BE2C (cell line): ENCODE data around the gene MGAT5.

Source experiments
- DNase-seq: peaks from one replicate; pipeline ENCODE4 v3.0.0-alpha.2; 2020
- H3K27me3 ChIP-seq: fragments of 250-450 bp; sonication (Bioruptor Pico); 2 replicates; pipeline ENCODE4 v1.5.1; 2020; ENCODE audit warnings: mild to moderate bottlenecking
- H3K36me3 ChIP-seq: fragments of 250-450 bp; sonication (Bioruptor Pico); 2 replicates; pipeline ENCODE4 v1.5.1; 2020; ENCODE audit warnings: mild to moderate bottlenecking
- H3K4me1 ChIP-seq: fragments of 250-450 bp; sonication (Bioruptor Pico); 2 replicates; pipeline ENCODE4 v1.5.1; 2020
- H3K4me3 ChIP-seq: 2 replicates; pipeline ENCODE4 v1.5.1; 2011; ENCODE audit warnings: low read depth, low read length
- H3K9me3 ChIP-seq: fragments of 250-450 bp; sonication (Bioruptor Pico); 2 replicates; pipeline ENCODE4 v1.5.1; 2020
- CTCF ChIP-seq: IDR thresholded peaks from 2 replicates; pipeline ENCODE4 v1.5.1; 2012; ENCODE audit warnings: mild to moderate bottlenecking, low read depth, low read length

MGAT5 gene

GRCh38 chr2:134310107-134311079 lies 56.5 kb downstream of the MGAT5 start:
- H3K4me3 ChIP-seq: no peak overlapping the region
- H3K9me3 ChIP-seq: no peaks in the 10 kb centered on the region
- H3K36me3 ChIP-seq: no peaks in the 10 kb centered on the region
- peaks cover 15% of the 10 kb centered on the region; the same call in 1 of the 2 replicates for H3K4me1 ChIP-seq
- H3K27me3 ChIP-seq: no peaks in the 10 kb centered on the region
- no peak for TF ChIP-seq CTCF
- peak; percentile 44 for DNase-seq

GRCh38 chr2:134312482-134312881 lies 58.6 kb downstream of the MGAT5 start:
- no peak for TF ChIP-seq CTCF
- no peaks in the 10 kb centered on the region for H3K9me3 ChIP-seq
- no peak for DNase-seq
- H3K4me3 ChIP-seq: no peak overlapping the region
- H3K4me1 ChIP-seq: peaks cover 15% of the 10 kb centered on the region; the same call in 1 of the 2 replicates
- H3K27me3 ChIP-seq: no peaks in the 10 kb centered on the region
- no peaks in the 10 kb centered on the region for H3K36me3 ChIP-seq

DNA sequence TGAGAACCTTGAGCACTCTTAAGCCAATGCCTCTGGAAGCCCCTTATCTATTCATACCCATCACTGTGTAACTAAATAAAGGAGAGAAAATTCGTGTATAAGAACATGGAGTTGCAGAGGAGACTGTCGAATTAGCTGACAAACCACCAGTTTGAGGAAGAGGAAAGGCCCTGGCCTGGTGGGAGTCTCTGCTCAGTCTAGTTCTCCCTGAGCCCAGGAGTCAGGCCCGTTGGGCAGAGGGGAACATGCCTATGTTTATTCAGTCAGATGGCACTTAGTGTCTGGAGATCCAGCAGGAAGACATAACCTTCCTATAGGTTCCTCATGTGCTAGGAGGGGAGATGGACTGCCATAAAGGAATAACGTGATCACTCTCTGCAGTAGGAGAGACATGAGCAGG lies 60.3 kb downstream of the MGAT5 start:
- no peak for TF ChIP-seq CTCF
- H3K4me3 ChIP-seq: no peak overlapping the region
- no peaks in the 10 kb centered on the region for H3K9me3 ChIP-seq
- H3K27me3 ChIP-seq: no peaks in the 10 kb centered on the region
- H3K36me3 ChIP-seq: no peaks in the 10 kb centered on the region
- H3K4me1 ChIP-seq: peaks cover 15% of the 10 kb centered on the region; the same call in 1 of the 2 replicates
- no peak for DNase-seq

DNA sequence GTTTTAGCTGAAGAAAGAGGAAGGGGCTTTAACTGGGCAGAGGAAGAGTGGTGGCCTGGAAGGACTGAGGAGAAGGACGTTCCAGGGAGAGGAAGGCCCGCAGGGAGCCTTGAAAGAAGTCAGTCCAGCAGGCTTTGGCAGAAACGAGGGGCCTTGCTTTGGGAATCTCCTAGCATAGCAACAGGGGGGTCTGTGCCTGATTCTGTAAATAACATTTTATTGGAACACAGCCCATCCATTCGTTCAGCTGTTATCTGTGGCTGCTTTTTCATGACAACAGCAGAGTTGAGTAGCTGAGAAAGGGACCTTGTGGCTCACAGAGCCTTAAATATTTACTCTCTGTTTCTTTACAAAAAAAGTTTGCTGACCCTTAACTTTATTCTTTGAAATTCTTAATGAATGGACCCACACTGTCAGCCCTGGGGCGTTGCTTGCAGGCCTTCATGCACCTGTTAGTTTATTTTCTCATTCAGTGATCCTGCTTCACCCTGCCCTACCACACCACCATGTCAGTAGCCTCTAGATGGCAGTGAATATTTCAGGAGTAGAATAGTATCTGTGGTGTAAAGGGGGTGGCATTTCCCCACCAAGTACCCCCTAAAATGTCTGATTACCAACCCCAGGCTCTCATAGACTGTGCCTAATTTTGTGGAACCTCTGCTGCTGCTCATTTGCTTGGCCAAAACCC lies 61.0 kb downstream of the MGAT5 start:
- Histone ChIP-seq H3K4me1 (peaks cover 15% of the 10 kb centered on the region; the same call in 1 of the 2 replicates), H3K9me3 (no peaks in the 10 kb centered on the region), H3K4me3 (no peak overlapping the region), H3K27me3 (no peaks in the 10 kb centered on the region), H3K36me3 (no peaks in the 10 kb centered on the region)
- peak; percentile 14 for TF ChIP-seq CTCF
- no peak for DNase-seq

GRCh38 chr2:134315471-134315870 lies 61.6 kb downstream of the MGAT5 start:
- Histone ChIP-seq H3K4me1 (peaks cover 11% of the 10 kb centered on the region; the same call in 1 of the 2 replicates), H3K9me3 (no peaks in the 10 kb centered on the region), H3K27me3 (no peaks in the 10 kb centered on the region), H3K4me3 (no peak overlapping the region), H3K36me3 (no peaks in the 10 kb centered on the region)
- TF ChIP-seq CTCF: no peak
- no peak for DNase-seq
